ENCODE measurements around the gene OSBPL5. TPM values are rescaled to one million over a fixed set of nuclear protein-coding genes. Genes with fewer than 3 reads are reported as not detected.
A peak's percentile ranks its signal among the peaks of the same experiment; 100 is the strongest.

The OSBPL5 gene
- polyA plus RNA-seq, 2 of the 4 experiments (the other 2 are of a cell fraction) = 1.6 to 4.6 TPM

DNA sequence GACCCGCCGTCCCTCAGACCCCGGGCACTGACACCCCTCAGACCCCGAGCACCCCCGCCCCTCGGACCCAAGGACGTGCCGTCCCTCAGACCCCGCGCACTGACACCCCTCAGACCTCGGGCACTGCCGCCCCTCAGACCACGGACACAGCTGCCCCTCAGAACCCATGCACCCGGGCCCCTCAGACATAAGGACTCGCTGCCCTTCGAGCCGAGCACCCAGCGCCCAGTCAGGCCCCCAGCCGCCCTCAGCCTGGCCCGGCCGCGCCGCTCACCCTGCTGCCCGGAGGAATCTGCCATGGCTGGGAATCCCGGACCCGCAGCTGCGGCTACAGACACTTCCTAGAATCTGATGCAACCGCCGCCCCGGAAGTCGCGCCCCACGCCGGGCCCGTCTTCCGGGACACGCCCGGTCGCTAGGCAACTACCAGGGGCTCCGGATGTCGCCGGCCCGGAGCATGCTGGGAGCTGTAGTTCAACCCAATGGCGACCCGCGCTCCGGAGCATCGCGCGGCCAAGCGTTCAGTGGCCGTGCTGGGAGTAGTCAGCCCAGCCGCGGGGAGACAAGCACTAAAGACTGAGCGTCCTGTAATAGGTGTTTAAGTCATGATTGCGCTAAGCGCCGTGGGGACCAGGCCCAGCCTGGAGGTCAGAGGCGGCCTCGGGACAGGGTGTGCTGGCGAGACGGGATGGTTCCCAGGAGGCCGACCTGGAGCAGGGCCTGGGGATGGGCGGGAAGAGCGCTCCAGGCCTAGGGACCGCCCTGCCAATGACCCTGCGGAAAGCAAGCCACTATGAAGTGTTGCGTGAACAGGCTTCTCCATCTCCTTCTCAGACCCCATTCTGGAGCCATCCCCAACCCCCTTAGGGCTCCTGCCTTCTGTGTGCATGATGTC is 107.8 kb downstream of the OSBPL5 start, which contains the start of gene CARS1 (continued):
- no peak for TF ChIP-seq FOXS1 (CRISPR knock-in tag; IDR thresholded peaks at IDR 0.05)
- TF ChIP-seq CBX8 (IDR thresholded peaks at IDR 0.05) = no peak
- TF ChIP-seq MAFK (IDR thresholded peaks at IDR 0.05; ENCODE audit: partially characterized antibody) = no peak
- no peak for TF ChIP-seq EHMT2 (IDR thresholded peaks at IDR 0.05; ENCODE audit: low read depth)
- TF ChIP-seq HOXB5 (CRISPR knock-in tag; IDR thresholded peaks at IDR 0.05) = peak; percentile 62; the same call in 1 of the 2 replicates
- TF ChIP-seq GATA3 (IDR thresholded peaks at IDR 0.05; ENCODE audit: borderline replicate concordance) = no peak
- peak; percentile 53 to 90; a peak in 3 of 4 replicates for TF ChIP-seq CEBPB (IDR thresholded peaks at IDR 0.05)
- TF ChIP-seq, protein P1, sequence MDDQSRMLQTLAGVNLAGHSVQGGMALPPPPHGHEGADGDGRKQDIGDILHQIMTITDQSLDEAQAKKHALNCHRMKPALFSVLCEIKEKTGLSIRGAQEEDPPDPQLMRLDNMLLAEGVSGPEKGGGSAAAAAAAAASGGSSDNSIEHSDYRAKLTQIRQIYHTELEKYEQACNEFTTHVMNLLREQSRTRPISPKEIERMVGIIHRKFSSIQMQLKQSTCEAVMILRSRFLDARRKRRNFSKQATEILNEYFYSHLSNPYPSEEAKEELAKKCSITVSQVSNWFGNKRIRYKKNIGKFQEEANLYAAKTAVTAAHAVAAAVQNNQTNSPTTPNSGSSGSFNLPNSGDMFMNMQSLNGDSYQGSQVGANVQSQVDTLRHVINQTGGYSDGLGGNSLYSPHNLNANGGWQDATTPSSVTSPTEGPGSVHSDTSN (IDR thresholded peaks at IDR 0.05) = no peak
- TF ChIP-seq CBX2 (IDR thresholded peaks at IDR 0.05; ENCODE audit: borderline replicate concordance, low read depth) = no peak
- no peak for TF ChIP-seq NPAS2 (CRISPR knock-in tag; IDR thresholded peaks at IDR 0.05; ENCODE audit: borderline replicate concordance)
- TF ChIP-seq HOXA7 (CRISPR knock-in tag; IDR thresholded peaks at IDR 0.05) = no peak
- TF ChIP-seq FOSB (CRISPR knock-in tag; IDR thresholded peaks at IDR 0.05) = no peak
- no peak for TF ChIP-seq RCOR1 (IDR thresholded peaks at IDR 0.05; ENCODE audit: low read depth, low read length)
- TF ChIP-seq NFE2L2 (conservative IDR thresholded peaks at IDR 0.05; ENCODE audit: low read length) = no peak
- peak; percentile 22; the same call in 1 of the 2 replicates for TF ChIP-seq MYC (IDR thresholded peaks at IDR 0.05; ENCODE audit: borderline replicate concordance, low read length)
- TF ChIP-seq, protein P2, sequence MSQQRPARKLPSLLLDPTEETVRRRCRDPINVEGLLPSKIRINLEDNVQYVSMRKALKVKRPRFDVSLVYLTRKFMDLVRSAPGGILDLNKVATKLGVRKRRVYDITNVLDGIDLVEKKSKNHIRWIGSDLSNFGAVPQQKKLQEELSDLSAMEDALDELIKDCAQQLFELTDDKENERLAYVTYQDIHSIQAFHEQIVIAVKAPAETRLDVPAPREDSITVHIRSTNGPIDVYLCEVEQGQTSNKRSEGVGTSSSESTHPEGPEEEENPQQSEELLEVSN (IDR thresholded peaks at IDR 0.05; ENCODE audit: borderline replicate concordance, low read depth) = peak; percentile 83
- no peak for TF ChIP-seq CHD4 (IDR thresholded peaks at IDR 0.05; ENCODE audit: borderline replicate concordance)
- TF ChIP-seq ZFP36 (IDR thresholded peaks at IDR 0.05; ENCODE audit: borderline replicate concordance, partially characterized antibody) = no peak
- no peak for TF ChIP-seq CHD2 (IDR thresholded peaks at IDR 0.05; ENCODE audit: low read length, partially characterized antibody)
- no peak for TF ChIP-seq KDM1A (IDR thresholded peaks at IDR 0.05; ENCODE audit: low read depth)
- TF ChIP-seq SREBF2 (IDR thresholded peaks at IDR 0.05) = no peak
- no peak for TF ChIP-seq HDAC2 (IDR thresholded peaks at IDR 0.05)
- TF ChIP-seq RNF2 (IDR thresholded peaks at IDR 0.05; ENCODE audit: borderline replicate concordance, low read depth) = no peak
- TF ChIP-seq, protein P3, sequence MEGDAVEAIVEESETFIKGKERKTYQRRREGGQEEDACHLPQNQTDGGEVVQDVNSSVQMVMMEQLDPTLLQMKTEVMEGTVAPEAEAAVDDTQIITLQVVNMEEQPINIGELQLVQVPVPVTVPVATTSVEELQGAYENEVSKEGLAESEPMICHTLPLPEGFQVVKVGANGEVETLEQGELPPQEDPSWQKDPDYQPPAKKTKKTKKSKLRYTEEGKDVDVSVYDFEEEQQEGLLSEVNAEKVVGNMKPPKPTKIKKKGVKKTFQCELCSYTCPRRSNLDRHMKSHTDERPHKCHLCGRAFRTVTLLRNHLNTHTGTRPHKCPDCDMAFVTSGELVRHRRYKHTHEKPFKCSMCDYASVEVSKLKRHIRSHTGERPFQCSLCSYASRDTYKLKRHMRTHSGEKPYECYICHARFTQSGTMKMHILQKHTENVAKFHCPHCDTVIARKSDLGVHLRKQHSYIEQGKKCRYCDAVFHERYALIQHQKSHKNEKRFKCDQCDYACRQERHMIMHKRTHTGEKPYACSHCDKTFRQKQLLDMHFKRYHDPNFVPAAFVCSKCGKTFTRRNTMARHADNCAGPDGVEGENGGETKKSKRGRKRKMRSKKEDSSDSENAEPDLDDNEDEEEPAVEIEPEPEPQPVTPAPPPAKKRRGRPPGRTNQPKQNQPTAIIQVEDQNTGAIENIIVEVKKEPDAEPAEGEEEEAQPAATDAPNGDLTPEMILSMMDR (IDR thresholded peaks at IDR 0.05) = no peak
- TF ChIP-seq ZSCAN20 (CRISPR knock-in tag; IDR thresholded peaks at IDR 0.05) = no peak
- no peak for TF ChIP-seq EHF (CRISPR knock-in tag; IDR thresholded peaks at IDR 0.05)
- TF ChIP-seq POLR2AphosphoS2 (conservative IDR thresholded peaks at IDR 0.05; ENCODE audit: low read length) = no peak
